Measurements from ENCODE around the gene GALNT2.

GALNT2 gene

DNA sequence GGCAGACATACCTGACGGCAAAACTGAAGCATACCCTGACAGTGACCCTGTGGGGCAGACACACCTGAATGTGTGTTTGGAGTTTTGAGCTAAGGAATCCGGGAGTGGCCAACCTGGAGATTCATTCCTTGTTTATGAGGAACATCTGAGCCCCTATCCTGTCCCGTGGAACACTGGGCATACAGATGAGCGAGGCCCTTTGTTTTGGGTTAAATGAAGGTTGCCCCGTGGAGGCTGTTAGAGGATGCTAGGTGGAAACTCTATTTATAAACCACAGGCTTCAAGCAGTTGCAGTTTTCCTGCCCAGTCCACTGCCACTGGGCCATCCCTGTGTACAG lies 18.1 kb downstream of the GALNT2 start (continued):
- TF ChIP-seq ZNF70 (CRISPR knock-in tag; IDR thresholded peaks at IDR 0.05) (no peak), TCF4 (CRISPR knock-in tag; IDR thresholded peaks at IDR 0.05; ENCODE audit: borderline replicate concordance) (no peak), ZC3H10 (CRISPR knock-in tag; IDR thresholded peaks at IDR 0.05) (no peak), ZNF565 (CRISPR knock-in tag; conservative IDR thresholded peaks at IDR 0.05; ENCODE audit: low read depth) (no peak)

DNA sequence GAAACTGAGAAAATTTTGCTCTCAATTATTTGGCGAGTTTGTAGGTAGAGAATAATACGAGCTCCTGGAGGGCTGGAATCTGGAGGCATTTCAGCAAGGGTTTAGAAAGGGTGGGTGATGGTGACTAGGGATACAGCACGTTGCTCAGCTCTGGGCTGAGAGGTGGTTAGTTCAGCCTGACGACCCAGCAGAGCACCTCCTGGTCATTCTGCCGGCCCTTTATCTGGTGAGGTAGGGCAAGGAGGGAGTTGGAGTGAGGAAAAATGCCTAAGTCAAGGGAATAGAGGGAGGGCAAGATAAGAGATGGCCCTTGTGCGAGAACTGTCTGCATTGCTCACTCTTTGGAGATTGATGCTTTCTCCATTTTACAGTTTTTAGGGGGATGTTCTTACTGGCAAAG lies 19.1 kb downstream of the GALNT2 start:
- ATAC-seq = no peak
- TF ChIP-seq TOX (CRISPR knock-in tag; IDR thresholded peaks at IDR 0.05; ENCODE audit: borderline replicate concordance) = no peak
- no peak for TF ChIP-seq SNAI2 (CRISPR knock-in tag; IDR thresholded peaks at IDR 0.05)
- no peak for TF ChIP-seq ESRRG (CRISPR knock-in tag; IDR thresholded peaks at IDR 0.05)
- TF ChIP-seq, protein P1, sequence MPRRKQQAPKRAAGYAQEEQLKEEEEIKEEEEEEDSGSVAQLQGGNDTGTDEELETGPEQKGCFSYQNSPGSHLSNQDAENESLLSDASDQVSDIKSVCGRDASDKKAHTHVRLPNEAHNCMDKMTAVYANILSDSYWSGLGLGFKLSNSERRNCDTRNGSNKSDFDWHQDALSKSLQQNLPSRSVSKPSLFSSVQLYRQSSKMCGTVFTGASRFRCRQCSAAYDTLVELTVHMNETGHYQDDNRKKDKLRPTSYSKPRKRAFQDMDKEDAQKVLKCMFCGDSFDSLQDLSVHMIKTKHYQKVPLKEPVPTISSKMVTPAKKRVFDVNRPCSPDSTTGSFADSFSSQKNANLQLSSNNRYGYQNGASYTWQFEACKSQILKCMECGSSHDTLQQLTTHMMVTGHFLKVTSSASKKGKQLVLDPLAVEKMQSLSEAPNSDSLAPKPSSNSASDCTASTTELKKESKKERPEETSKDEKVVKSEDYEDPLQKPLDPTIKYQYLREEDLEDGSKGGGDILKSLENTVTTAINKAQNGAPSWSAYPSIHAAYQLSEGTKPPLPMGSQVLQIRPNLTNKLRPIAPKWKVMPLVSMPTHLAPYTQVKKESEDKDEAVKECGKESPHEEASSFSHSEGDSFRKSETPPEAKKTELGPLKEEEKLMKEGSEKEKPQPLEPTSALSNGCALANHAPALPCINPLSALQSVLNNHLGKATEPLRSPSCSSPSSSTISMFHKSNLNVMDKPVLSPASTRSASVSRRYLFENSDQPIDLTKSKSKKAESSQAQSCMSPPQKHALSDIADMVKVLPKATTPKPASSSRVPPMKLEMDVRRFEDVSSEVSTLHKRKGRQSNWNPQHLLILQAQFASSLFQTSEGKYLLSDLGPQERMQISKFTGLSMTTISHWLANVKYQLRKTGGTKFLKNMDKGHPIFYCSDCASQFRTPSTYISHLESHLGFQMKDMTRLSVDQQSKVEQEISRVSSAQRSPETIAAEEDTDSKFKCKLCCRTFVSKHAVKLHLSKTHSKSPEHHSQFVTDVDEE (CRISPR knock-in tag; IDR thresholded peaks at IDR 0.05) = no peak
- TF ChIP-seq RARB (CRISPR knock-in tag; IDR thresholded peaks at IDR 0.05) = no peak
- no peak for TF ChIP-seq OSR1 (CRISPR knock-in tag; IDR thresholded peaks at IDR 0.05)
- TF ChIP-seq, protein P2, sequence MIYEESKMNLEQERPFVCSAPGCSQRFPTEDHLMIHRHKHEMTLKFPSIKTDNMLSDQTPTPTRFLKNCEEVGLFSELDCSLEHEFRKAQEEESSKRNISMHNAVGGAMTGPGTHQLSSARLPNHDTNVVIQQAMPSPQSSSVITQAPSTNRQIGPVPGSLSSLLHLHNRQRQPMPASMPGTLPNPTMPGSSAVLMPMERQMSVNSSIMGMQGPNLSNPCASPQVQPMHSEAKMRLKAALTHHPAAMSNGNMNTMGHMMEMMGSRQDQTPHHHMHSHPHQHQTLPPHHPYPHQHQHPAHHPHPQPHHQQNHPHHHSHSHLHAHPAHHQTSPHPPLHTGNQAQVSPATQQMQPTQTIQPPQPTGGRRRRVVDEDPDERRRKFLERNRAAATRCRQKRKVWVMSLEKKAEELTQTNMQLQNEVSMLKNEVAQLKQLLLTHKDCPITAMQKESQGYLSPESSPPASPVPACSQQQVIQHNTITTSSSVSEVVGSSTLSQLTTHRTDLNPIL (CRISPR knock-in tag; IDR thresholded peaks at IDR 0.05; ENCODE audit: low read depth) = no peak
- no peak for TF ChIP-seq ZNF8 (CRISPR knock-in tag; IDR thresholded peaks at IDR 0.05)
- no peak for TF ChIP-seq ZFP3 (CRISPR knock-in tag; IDR thresholded peaks at IDR 0.05)
- TF ChIP-seq, protein P3, sequence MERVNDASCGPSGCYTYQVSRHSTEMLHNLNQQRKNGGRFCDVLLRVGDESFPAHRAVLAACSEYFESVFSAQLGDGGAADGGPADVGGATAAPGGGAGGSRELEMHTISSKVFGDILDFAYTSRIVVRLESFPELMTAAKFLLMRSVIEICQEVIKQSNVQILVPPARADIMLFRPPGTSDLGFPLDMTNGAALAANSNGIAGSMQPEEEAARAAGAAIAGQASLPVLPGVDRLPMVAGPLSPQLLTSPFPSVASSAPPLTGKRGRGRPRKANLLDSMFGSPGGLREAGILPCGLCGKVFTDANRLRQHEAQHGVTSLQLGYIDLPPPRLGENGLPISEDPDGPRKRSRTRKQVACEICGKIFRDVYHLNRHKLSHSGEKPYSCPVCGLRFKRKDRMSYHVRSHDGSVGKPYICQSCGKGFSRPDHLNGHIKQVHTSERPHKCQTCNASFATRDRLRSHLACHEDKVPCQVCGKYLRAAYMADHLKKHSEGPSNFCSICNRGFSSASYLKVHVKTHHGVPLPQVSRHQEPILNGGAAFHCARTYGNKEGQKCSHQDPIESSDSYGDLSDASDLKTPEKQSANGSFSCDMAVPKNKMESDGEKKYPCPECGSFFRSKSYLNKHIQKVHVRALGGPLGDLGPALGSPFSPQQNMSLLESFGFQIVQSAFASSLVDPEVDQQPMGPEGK (CRISPR knock-in tag; IDR thresholded peaks at IDR 0.05; ENCODE audit: borderline replicate concordance) = no peak
- no peak for TF ChIP-seq ZNF70 (CRISPR knock-in tag; IDR thresholded peaks at IDR 0.05)
- no peak for TF ChIP-seq ARNTL (CRISPR knock-in tag; IDR thresholded peaks at IDR 0.05; ENCODE audit: borderline replicate concordance, low read depth)
- TF ChIP-seq ZC3H10 (CRISPR knock-in tag; IDR thresholded peaks at IDR 0.05) = no peak
- TF ChIP-seq ISL1 (CRISPR knock-in tag; IDR thresholded peaks at IDR 0.05) = no peak
- TF ChIP-seq, protein P4, sequence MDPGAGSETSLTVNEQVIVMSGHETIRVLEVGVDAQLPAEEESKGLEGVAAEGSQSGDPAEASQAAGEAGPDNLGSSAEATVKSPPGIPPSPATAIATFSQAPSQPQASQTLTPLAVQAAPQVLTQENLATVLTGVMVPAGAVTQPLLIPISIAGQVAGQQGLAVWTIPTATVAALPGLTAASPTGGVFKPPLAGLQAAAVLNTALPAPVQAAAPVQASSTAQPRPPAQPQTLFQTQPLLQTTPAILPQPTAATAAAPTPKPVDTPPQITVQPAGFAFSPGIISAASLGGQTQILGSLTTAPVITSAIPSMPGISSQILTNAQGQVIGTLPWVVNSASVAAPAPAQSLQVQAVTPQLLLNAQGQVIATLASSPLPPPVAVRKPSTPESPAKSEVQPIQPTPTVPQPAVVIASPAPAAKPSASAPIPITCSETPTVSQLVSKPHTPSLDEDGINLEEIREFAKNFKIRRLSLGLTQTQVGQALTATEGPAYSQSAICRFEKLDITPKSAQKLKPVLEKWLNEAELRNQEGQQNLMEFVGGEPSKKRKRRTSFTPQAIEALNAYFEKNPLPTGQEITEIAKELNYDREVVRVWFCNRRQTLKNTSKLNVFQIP (CRISPR knock-in tag; IDR thresholded peaks at IDR 0.05; ENCODE audit: borderline replicate concordance, low read depth) = no peak
- TF ChIP-seq PPARA (CRISPR knock-in tag; IDR thresholded peaks at IDR 0.05; ENCODE audit: borderline replicate concordance) = no peak
- TF ChIP-seq, protein P5, sequence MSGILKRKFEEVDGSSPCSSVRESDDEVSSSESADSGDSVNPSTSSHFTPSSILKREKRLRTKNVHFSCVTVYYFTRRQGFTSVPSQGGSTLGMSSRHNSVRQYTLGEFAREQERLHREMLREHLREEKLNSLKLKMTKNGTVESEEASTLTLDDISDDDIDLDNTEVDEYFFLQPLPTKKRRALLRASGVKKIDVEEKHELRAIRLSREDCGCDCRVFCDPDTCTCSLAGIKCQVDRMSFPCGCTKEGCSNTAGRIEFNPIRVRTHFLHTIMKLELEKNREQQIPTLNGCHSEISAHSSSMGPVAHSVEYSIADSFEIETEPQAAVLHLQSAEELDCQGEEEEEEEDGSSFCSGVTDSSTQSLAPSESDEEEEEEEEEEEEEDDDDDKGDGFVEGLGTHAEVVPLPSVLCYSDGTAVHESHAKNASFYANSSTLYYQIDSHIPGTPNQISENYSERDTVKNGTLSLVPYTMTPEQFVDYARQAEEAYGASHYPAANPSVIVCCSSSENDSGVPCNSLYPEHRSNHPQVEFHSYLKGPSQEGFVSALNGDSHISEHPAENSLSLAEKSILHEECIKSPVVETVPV (CRISPR knock-in tag; IDR thresholded peaks at IDR 0.05) = no peak
- no peak for TF ChIP-seq ZNF565 (CRISPR knock-in tag; conservative IDR thresholded peaks at IDR 0.05; ENCODE audit: low read depth)
- TF ChIP-seq TCF4 (CRISPR knock-in tag; IDR thresholded peaks at IDR 0.05; ENCODE audit: borderline replicate concordance) = no peak

DNA sequence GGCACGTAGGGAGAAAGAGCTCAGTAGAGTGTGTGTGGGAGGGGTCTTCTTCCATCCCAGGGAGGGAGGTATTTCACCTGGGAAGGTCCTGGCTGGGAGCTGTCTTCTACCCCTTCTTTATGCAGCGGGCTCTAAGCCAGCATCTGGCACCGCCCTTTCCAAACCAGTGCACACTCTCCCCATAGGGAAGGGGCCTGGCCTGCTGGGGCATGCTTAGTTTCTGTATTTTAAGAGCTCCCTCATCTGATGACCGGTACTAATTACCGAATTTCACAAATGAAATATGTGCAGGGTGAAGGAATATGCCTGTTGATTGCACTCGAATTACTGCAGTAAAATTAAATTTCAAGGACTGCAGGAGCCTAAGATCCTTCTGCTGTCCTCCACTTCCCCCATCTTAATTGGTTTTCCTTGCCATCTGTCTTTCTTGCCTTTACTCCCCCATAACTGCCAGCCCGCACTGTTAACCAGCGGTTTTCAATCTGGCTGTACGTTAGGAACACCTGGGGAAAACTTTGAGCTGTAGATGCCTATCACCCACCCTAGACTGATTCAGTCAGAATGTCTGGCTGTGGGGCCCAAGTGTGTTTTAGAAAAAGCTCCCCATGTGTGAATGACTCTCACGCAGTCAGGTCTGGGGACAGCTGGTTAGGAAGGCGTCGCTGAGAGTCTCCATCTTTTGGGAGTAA lies 20.1 kb downstream of the GALNT2 start:
- TF ChIP-seq OSR1 (CRISPR knock-in tag; IDR thresholded peaks at IDR 0.05) = no peak
- no peak for TF ChIP-seq ARNTL (CRISPR knock-in tag; IDR thresholded peaks at IDR 0.05; ENCODE audit: borderline replicate concordance, low read depth)
- TF ChIP-seq, protein P4 (CRISPR knock-in tag; IDR thresholded peaks at IDR 0.05; ENCODE audit: borderline replicate concordance, low read depth) = no peak
- TF ChIP-seq PPARA (CRISPR knock-in tag; IDR thresholded peaks at IDR 0.05; ENCODE audit: borderline replicate concordance) = no peak
- TF ChIP-seq SNAI2 (CRISPR knock-in tag; IDR thresholded peaks at IDR 0.05) = no peak
- TF ChIP-seq, protein P1 (CRISPR knock-in tag; IDR thresholded peaks at IDR 0.05) = no peak
- ATAC-seq = no peak
